HG02981 (cell line): ENCODE measurements around the gene LINGO4.

ENCODE experiments used
- ATAC-seq: cut with Tn5 transposase; IDR thresholded peaks from one replicate; pipeline ENCODE4 v1.9.1; 2021; ENCODE audit warnings: mild to moderate bottlenecking, moderate library complexity; ENCODE audit not compliant: unreplicated experiment

LINGO4 gene

DNA sequence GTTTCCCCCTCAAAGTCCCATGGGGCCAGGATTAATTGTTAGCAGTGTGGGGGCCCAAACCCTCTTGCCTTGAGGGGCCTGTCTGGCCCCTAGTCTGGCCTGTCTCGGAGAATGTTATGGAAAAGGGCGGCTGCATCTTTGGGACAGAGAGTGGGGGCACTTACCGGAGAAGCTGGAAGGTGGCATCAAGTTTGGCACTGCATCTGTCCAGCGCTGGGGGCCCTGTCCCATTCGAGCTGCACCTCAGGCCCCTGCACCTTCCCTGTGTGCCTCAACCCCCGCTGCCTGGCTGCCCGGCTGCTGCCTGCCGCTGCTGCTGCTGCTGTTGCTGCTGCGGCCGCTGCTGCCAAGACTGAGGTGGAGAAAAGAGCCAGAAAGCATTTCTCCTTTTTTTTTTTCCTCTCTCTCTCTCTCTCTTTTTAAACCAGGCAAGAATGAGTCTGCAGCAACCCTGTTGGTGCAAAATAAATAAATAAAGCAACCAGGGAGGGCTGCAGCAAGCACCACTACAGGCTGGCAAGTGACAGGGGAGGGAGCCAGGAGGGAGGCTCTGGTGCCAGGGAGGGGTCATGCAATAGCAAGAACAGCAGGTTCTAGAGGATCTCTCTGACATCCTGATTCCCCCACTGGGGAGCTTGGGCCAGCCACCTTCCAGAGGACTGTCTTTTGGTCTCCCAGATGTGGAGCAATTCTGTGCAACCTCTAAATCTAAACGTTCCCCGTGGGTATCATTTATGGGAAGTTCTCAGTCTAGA is at the start of gene LINGO4:
LINGO4 (minus strand) TSS at position 354 of the 755 bp plus-strand sequence. CDS start 2,715 bp downstream, outside the sequence.
- no peak for ATAC-seq

DNA sequence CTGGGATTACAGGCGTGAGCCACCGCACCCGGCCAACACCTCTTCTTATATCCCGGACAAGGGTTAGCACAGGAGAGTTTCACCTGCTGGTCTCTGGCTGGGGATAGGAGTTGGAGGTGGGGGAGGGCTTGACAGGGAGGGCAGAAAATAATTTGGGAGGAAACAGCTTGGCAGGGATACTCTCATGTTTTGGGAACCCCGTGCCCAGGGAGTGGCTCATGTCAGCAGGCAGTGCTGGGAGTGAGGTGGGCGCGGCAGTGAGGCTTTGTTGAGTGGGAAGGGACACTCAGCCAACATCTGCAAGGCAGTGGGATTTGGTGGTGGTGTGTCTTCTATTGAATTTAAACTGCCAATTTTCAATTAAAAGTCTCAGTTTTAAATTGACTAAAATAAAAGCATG is 49.4 kb upstream of the LINGO4 start:
- no peak for ATAC-seq

- ATAC-seq: no peak
These were observed 48.3 kb upstream of the LINGO4 start, which contains the start of gene THEM5 for GRCh38 chr1:151853411-151853943. Gene THEM5, minus strand, starts transcription at chr1:151853712. Its CDS starts 147 bp downstream, at chr1:151853565.

DNA sequence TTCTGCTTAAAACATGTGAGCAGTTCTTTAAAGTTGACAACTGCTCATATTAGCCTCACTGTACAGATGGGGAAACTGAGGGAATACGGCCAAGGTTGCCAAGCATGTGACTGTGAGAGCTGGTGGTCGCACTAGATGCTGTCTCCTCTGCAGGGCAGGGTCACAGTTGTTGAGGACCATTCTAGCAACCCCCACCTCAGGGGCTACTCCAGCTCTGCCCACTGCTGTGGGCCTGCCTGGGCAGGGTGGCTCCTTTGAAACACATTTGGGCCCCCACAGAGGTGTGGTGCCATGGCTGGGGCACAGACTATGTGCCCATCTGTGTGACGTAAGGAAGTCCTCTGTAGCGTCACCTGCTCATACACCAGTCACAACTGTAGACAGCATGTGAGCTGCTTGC is 47.5 kb upstream of the LINGO4 start:
- no peak for ATAC-seq

DNA sequence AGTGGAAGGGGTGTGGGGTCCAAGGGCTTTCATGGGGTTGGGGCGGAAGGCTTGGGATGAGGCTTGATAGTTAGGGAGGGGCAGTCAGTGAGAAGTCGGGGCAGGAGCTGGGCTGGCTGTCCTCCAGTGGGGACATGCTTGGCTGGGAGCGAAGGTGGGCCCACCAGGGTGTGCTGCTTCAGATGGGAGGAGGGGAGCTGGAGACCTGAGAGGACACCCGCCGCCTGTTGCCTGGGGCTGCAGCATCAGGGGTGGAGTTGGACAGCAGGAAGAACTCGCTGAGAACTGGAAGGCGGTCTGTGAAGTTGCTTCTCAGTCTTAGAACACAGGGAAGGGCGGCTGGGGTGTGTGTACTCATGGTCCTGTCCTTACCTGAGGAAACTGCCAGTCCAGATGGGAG is 46.7 kb upstream of the LINGO4 start:
- ATAC-seq: no peak

GRCh38 chr1:151849871-151850270 is 44.7 kb upstream of the LINGO4 start:
- no peak for ATAC-seq

GRCh38 chr1:151849126-151849525 is 43.9 kb upstream of the LINGO4 start:
- no peak for ATAC-seq

DNA sequence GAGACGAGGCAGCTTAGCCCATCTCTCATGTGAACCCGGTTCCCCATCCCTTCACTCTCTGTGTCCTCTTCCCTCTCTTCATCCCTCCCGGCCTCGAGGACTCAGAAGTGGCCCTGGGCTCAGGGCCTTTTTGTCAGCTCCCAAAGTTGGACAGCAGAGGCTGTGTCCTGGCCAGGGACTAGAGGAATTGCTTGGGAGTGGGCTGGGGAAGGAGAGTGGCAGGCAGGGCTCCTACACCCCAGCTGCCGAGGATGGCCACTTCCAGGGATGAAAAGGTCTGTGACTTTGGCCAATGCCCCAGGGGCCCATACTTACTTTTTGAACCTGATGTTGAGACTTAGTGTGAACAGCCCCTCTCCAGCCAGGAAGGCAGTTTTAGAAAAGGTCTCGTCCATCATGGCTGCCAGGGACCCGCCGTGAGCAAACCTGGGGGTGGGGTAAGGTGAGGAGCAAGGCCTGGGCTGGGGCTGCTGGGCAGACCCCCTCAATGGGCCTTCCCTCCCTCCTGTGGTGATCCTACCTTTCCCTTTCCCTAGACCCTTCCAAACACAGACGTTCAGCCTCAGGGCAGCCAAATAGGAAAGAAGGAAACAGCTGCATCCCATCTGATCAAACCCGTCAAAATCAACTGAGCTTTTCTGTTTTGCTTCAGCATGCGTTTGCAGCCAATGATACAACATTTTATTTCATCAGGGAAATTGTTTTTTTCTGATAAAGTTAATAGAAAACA is 42.8 kb upstream of the LINGO4 start:
- no peak for ATAC-seq

- ATAC-seq: no peak
These were observed 41.5 kb upstream of the LINGO4 start for GRCh38 chr1:151846686-151847237.

DNA sequence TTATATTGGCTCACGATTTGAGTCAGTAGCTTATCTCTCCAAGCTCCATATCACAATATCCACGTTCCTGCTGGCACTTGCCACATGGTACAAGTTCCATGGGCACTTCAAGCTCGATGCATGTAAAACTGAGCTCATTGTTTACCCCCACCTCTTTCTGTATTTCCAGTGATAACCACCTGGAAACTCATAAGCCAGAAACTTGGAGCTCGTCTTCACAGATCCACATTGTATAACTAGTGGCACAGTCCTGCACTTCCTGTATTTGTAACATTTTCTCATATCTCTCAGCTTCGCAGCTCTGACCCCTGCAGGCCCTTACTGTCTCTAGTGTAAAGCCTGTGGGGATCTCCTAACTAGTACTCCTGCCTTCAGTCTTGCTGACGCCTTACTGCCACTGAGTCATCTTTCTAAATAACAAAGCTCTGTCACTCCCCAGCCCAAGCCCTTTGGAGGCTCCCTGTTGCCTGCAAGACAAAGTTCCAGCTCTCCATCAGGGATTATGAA is 40.9 kb upstream of the LINGO4 start:
- no peak for ATAC-seq

DNA sequence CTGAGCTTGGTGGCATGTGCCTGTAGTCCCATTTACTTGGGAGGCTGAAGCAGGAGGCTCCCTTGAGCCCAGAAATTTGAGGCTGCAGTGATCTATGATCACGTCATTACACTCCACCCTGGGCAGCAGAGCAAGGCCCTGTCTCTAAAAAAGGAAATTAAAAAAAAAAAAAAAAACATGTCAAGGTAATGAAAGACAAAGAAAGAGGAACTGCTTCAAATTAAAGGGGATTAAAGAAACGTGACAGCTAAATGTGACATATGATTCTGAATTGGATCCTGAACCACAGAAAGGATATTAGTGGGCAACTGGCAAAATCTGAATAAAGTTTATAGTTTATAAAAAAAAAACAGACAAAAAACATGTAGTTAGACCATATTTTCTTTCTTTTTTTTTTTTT is 38.2 kb upstream of the LINGO4 start:
- ATAC-seq: no peak

GRCh38 chr1:151841141-151841540 is 35.9 kb upstream of the LINGO4 start:
- no peak for ATAC-seq

- ATAC-seq: no peak
These were observed 35.2 kb upstream of the LINGO4 start for GRCh38 chr1:151840421-151840820.

GRCh38 chr1:151839457-151840403 is 34.5 kb upstream of the LINGO4 start, which contains the start of gene C2CD4D:
Gene C2CD4D, minus strand, starts transcription at chr1:151839820. Its CDS starts 831 bp downstream, at chr1:151838989.
- no peak for ATAC-seq

DNA sequence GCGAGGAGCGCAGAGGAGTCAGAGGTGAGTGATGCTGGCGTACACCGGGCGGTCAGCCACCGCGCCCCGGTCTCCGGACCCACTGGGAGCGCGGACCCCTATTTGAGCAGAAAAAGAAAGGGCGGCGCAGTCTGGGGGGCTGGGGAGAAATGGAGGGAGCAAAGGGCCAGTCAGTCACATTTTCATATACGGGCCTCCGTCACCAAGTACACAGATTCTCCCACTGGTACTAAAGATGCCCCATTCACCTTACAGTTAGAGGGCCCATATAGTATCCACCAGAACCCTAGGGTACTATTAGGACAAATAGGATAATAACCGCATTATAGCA is 33.8 kb upstream of the LINGO4 start:
- ATAC-seq: no peak

- no peak for ATAC-seq
These were observed 33.2 kb upstream of the LINGO4 start for GRCh38 chr1:151838222-151839081.

DNA sequence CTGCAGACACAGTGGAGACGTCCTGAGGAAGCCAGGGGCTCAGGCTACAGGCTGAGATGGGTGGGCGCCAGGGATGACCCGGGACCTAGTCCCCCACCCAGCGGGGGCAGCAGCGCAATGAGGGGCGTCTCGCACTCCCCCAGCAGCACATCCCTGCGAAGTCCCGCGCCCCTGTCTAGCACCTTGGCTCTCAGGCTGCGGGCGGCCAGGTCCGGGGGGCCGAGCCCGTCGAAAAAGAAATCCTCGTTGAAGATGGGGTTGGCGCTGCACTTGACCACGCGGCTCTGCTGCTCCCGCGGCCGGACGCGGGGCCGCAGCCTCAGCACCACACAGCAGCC is 32.6 kb upstream of the LINGO4 start:
- ATAC-seq: no peak

- ATAC-seq: no peak
These were observed 32.0 kb upstream of the LINGO4 start for GRCh38 chr1:151837197-151837596.

GRCh38 chr1:151835596-151835995 is 30.4 kb upstream of the LINGO4 start:
- no peak for ATAC-seq

DNA sequence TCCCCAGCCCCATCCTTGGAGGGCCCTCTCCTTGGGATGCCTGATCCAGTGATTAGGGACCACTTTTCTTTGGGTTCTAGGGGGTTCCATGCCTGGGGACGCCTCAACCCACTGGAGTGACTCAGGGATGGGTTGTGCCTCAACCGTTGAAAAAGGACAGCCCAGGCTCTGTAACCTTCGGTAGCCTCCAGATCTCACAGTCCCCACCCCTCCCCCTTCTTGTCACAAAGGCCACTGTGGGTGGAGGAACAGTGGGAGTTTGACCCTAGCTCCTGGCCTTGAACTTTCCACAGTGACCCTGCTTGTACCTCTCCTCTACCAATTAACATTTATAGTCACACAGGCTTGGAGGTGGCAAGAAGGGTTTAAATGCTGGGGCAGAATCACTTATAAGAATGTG is 29.0 kb upstream of the LINGO4 start:
- no peak for ATAC-seq
